Fibroblast of lung (primary cell): ENCODE measurements around the gene MAPK9. TPM values are rescaled to one million over a fixed set of nuclear protein-coding genes. Genes with fewer than 3 reads are reported as not detected.

Source experiments
- DNase-seq, 2 donors: peaks; one replicate each; pipeline versions ENCODE4 v3.0.0 to v3.0.0-alpha.2; 2010; ENCODE audit warnings: low read depth in 2 of 2
- H2AFZ ChIP-seq: 2 replicates; pipeline ENCODE4 v1.5.1; 2012; ENCODE audit warnings: low read length, control low read depth, inconsistent platforms
- H3K27ac ChIP-seq: 2 replicates; pipeline ENCODE4 v1.5.1; 2011; ENCODE audit warnings: low read length, control low read depth; ENCODE audit not compliant: insufficient read depth
- H3K27me3 ChIP-seq: 2 replicates; pipeline ENCODE4 v1.5.1; 2011; ENCODE audit warnings: mild to moderate bottlenecking, low read length; ENCODE audit not compliant: control insufficient read depth, insufficient read depth
- H3K36me3 ChIP-seq: 2 replicates; pipeline ENCODE4 v1.5.1; 2011; ENCODE audit warnings: low read length; ENCODE audit not compliant: control insufficient read depth, insufficient read depth
- H3K4me1 ChIP-seq: 2 replicates; pipeline ENCODE4 v1.5.1; 2011; ENCODE audit warnings: low read length; ENCODE audit not compliant: control insufficient read depth, insufficient read depth; ENCODE audit errors: extremely low read depth
- H3K4me2 ChIP-seq: 2 replicates; pipeline ENCODE4 v1.5.1; 2011; ENCODE audit warnings: low read length, control low read depth; ENCODE audit not compliant: insufficient read depth; ENCODE audit errors: extremely low read depth
- H3K4me3 ChIP-seq, 4 experiments: fragments of 200-600 bp in 1 of 4; sonication (generic) in 1 of 4; replicated peaks in 1 of 4; 2 replicates each; pipeline ENCODE4 v1.5.1; 2011 to 2016; ENCODE audit warnings: low read length in 4 of 4, low read depth in 3 of 4, mild to moderate bottlenecking in 3 of 4, control low read depth in 2 of 4, inconsistent platforms in 1 of 4, mixed read lengths in 1 of 4; ENCODE audit not compliant: insufficient read depth in 1 of 4; ENCODE audit errors: control extremely low read depth in 1 of 4
- H3K79me2 ChIP-seq: 2 replicates; pipeline ENCODE4 v1.5.1; 2012; ENCODE audit warnings: mild to moderate bottlenecking, low read length, inconsistent platforms; ENCODE audit not compliant: control insufficient read depth, insufficient read depth
- H3K9ac ChIP-seq: 2 replicates; pipeline ENCODE4 v1.5.1; 2011; ENCODE audit warnings: mild to moderate bottlenecking, low read length, control low read depth; ENCODE audit not compliant: insufficient read depth
- H3K9me3 ChIP-seq: 2 replicates; pipeline ENCODE4 v1.5.1; 2012; ENCODE audit warnings: low read depth, low read length; ENCODE audit not compliant: control insufficient read depth, insufficient read depth
- H4K20me1 ChIP-seq: 2 replicates; pipeline ENCODE4 v1.5.1; 2011; ENCODE audit warnings: low read length; ENCODE audit not compliant: control insufficient read depth, insufficient read depth; ENCODE audit errors: extremely low read depth
- EZH2 ChIP-seq: IDR thresholded peaks from 2 replicates; pipeline ENCODE4 v1.5.1; 2012; ENCODE audit warnings: low read length, control low read depth, mild to moderate bottlenecking; ENCODE audit errors: missing control alignments
- polyA plus RNA-seq, 2 donors: library from polyadenylated mRNA; depleted of rRNA in 1 of 2; stranded (reverse) in 1 of 2; unstranded in 1 of 2; fragments of >200 nt; gene quantifications; 2 replicates each; pipeline ENCODE4 v1.2.1, GENCODE V29; 2011 to 2012; ENCODE audit warnings: missing spikeins in 1 of 2
- total RNA-seq: library from RNA; depleted of rRNA; stranded (reverse); fragments of >200 nt; gene quantifications from 2 replicates; pipeline ENCODE4 v1.2.1, GENCODE V29; 2014
- TF ChIP-seq, protein P1 (sequence below), 2 donors: IDR thresholded peaks in 1 of 2; conservative IDR thresholded peaks in 1 of 2; 1 replicate in 1 of 2; 2 replicates in 1 of 2; pipeline ENCODE4 v1.5.1; 2011 to 2012; ENCODE audit warnings: low read length in 2 of 2, control low read depth in 1 of 2, inconsistent platforms in 1 of 2, low read depth in 1 of 2, mild to moderate bottlenecking in 1 of 2

The MAPK9 gene
- total and polyA plus RNA-seq, 2 donors (not counting 1 experiment from before 2014, with no cell fraction given): 27.6 to 36.8 TPM

DNA sequence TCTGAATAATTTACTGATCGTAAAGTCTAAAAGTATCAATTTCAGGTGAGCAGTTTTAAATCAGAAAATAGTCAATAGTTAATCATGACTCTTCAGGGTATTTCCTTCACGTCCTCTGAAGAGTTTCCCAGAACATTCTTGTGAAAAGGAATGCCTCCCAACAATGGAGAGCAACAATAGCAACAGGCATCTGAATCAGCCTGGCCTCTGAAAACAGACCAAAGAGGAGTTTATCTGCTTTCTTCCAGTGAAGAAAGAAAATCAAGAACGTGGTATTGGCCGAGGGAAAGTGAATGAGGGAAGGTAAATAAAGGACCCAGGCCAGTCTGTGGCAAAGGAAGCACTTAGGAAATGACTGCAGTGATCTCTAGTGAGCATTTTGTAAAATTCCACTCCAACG is 56.8 kb downstream of the MAPK9 start:
- TF ChIP-seq, protein P1, sequence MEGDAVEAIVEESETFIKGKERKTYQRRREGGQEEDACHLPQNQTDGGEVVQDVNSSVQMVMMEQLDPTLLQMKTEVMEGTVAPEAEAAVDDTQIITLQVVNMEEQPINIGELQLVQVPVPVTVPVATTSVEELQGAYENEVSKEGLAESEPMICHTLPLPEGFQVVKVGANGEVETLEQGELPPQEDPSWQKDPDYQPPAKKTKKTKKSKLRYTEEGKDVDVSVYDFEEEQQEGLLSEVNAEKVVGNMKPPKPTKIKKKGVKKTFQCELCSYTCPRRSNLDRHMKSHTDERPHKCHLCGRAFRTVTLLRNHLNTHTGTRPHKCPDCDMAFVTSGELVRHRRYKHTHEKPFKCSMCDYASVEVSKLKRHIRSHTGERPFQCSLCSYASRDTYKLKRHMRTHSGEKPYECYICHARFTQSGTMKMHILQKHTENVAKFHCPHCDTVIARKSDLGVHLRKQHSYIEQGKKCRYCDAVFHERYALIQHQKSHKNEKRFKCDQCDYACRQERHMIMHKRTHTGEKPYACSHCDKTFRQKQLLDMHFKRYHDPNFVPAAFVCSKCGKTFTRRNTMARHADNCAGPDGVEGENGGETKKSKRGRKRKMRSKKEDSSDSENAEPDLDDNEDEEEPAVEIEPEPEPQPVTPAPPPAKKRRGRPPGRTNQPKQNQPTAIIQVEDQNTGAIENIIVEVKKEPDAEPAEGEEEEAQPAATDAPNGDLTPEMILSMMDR (conservative IDR thresholded peaks at IDR 0.05 in 1 of 2, IDR thresholded peaks at IDR 0.05 in 1 of 2; ENCODE audit: low read depth in 1 of 2, low read length in 2 of 2): no peak
- no peak for TF ChIP-seq EZH2
- H3K4me1 ChIP-seq: no peaks in the 10 kb centered on the region
- no peak for DNase-seq
- H3K9ac ChIP-seq: no peak overlapping the region
- no peak overlapping the region for H3K4me3 ChIP-seq
- H3K27me3 ChIP-seq: no peaks in the 10 kb centered on the region
- no peaks in the 10 kb centered on the region for H3K79me2 ChIP-seq
- H3K9me3 ChIP-seq: no peaks in the 10 kb centered on the region
- no peak overlapping the region for H3K27ac ChIP-seq
- H3K36me3 ChIP-seq: peaks cover 3% of the 10 kb centered on the region
- H2AFZ ChIP-seq: no peak overlapping the region
- no peaks in the 10 kb centered on the region for H4K20me1 ChIP-seq
- H3K4me2 ChIP-seq: no peak overlapping the region

- Histone ChIP-seq H3K4me3 (no peak overlapping the region), H3K79me2 (no peaks in the 10 kb centered on the region), H3K4me1 (no peaks in the 10 kb centered on the region), H2AFZ (no peak overlapping the region), H4K20me1 (no peaks in the 10 kb centered on the region), H3K4me2 (no peak overlapping the region), H3K9me3 (no peaks in the 10 kb centered on the region), H3K27ac (no peak overlapping the region), H3K27me3 (no peaks in the 10 kb centered on the region), H3K36me3 (peaks cover 3% of the 10 kb centered on the region), H3K9ac (no peak overlapping the region)
- no peak for DNase-seq
- TF ChIP-seq, protein P1 (conservative IDR thresholded peaks at IDR 0.05 in 1 of 2, IDR thresholded peaks at IDR 0.05 in 1 of 2; ENCODE audit: low read depth in 1 of 2, low read length in 2 of 2): no peak
- TF ChIP-seq EZH2: no peak
Observed at GRCh38 chr5:180234271-180234670, 57.6 kb downstream of the MAPK9 start.

- H4K20me1 ChIP-seq: no peaks in the 10 kb centered on the region
- no peak overlapping the region for H3K9ac ChIP-seq
- TF ChIP-seq EZH2: no peak
- TF ChIP-seq, protein P1 (conservative IDR thresholded peaks at IDR 0.05 in 1 of 2, IDR thresholded peaks at IDR 0.05 in 1 of 2; ENCODE audit: low read depth in 1 of 2, low read length in 2 of 2): no peak
- peaks cover 3% of the 10 kb centered on the region for H3K36me3 ChIP-seq
- H3K79me2 ChIP-seq: no peaks in the 10 kb centered on the region
- DNase-seq: no peak
- H3K4me1 ChIP-seq: no peaks in the 10 kb centered on the region
- no peak overlapping the region for H3K4me3 ChIP-seq
- no peak overlapping the region for H3K4me2 ChIP-seq
- no peaks in the 10 kb centered on the region for H3K27me3 ChIP-seq
- peak overlapping the region; percentile 28 for H3K27ac ChIP-seq
- H3K9me3 ChIP-seq: no peaks in the 10 kb centered on the region
- no peak overlapping the region for H2AFZ ChIP-seq
Observed at GRCh38 chr5:180233729-180234128, 58.2 kb downstream of the MAPK9 start.
